CD4-positive, alpha-beta T cell treated with Interferon alpha-2 for 1 hour (primary cell): Measurements from ENCODE around the gene HOXC6.

Experiments used
- DNase-seq, 2 donors: peaks; one replicate each; pipeline ENCODE4 v3.0.0-alpha.2; 2020 to 2022

HOXC6 gene

GRCh38 chr12:53990311-53991076 lies 37.7 kb upstream of the HOXC6 start:
- DNase-seq = no peak

- no peak for DNase-seq
Observed at GRCh38 chr12:53991077-53991460, 37.2 kb upstream of the HOXC6 start.

- no peak for DNase-seq
Observed at GRCh38 chr12:53992377-53992889, 35.8 kb upstream of the HOXC6 start.

GRCh38 chr12:53993162-53994008 lies 34.9 kb upstream of the HOXC6 start:
- no peak for DNase-seq

- no peak for DNase-seq
Observed at GRCh38 chr12:53994009-53994263, 34.3 kb upstream of the HOXC6 start.

GRCh38 chr12:53994264-53995001 lies 33.8 kb upstream of the HOXC6 start:
- DNase-seq = no peak

GRCh38 chr12:53995002-53995377 lies 33.2 kb upstream of the HOXC6 start:
- no peak for DNase-seq

- no peak for DNase-seq
Observed at GRCh38 chr12:53995378-53996239, 32.6 kb upstream of the HOXC6 start.

- DNase-seq = no peak
Observed at GRCh38 chr12:53996240-53997203, 31.7 kb upstream of the HOXC6 start.

- no peak for DNase-seq
Observed at GRCh38 chr12:53997204-53998109, 30.8 kb upstream of the HOXC6 start.

- no peak for DNase-seq
Observed at GRCh38 chr12:53998110-53998899, 29.9 kb upstream of the HOXC6 start.

GRCh38 chr12:53998900-53999236 lies 29.4 kb upstream of the HOXC6 start:
- DNase-seq = no peak

- peak in 1 of 2 donors; percentile 26 for DNase-seq
Observed at GRCh38 chr12:53999559-54000115, 28.6 kb upstream of the HOXC6 start.

GRCh38 chr12:54000116-54001114 lies 27.8 kb upstream of the HOXC6 start, which contains the start of gene HOXC9:
Gene HOXC9 (plus strand): TSS chr12:54000161. CDS start chr12:54000189, 28 bp downstream.
- DNase-seq = no peak

- DNase-seq = no peak
Observed at GRCh38 chr12:54001283-54002187, 26.7 kb upstream of the HOXC6 start.

GRCh38 chr12:54002278-54002914 lies 25.8 kb upstream of the HOXC6 start:
- no peak for DNase-seq
